IMR-90 (cell line): ENCODE results near the gene IL19.

Source experiments
- BHLHE40 ChIP-seq: fragments of 150-350 bp; IDR thresholded peaks from 2 replicates; pipeline ENCODE4 v1.6.1; 2016; ENCODE audit warnings: mild to moderate bottlenecking, low read depth, low read length
- CEBPB ChIP-seq: IDR thresholded peaks from 2 replicates; pipeline ENCODE4 v1.6.1; 2012; ENCODE audit warnings: low read depth, low read length, improper control_type of control experiment
- CTCF ChIP-seq: conservative IDR thresholded peaks from 2 replicates; pipeline ENCODE4 v1.5.1; 2012; ENCODE audit warnings: mild to moderate bottlenecking, low read depth, low read length, improper control_type of control experiment
- ELK1 ChIP-seq: fragments of 150-350 bp; IDR thresholded peaks from 2 replicates; pipeline ENCODE4 v1.6.1; 2016; ENCODE audit warnings: low read depth, mild to moderate bottlenecking, low read length, moderate library complexity, borderline replicate concordance
- FOS ChIP-seq: fragments of 150-350 bp; IDR thresholded peaks from 2 replicates; pipeline ENCODE4 v1.6.1; 2016; ENCODE audit warnings: low read depth, low read length
- MAFK ChIP-seq: IDR thresholded peaks from 2 replicates; pipeline ENCODE4 v1.6.1; 2012; ENCODE audit warnings: low read depth, low read length, improper control_type of control experiment
- NFE2L2 ChIP-seq: fragments of 150-350 bp; IDR thresholded peaks from 2 replicates; pipeline ENCODE4 v1.6.1; 2016; ENCODE audit warnings: low read depth, mild to moderate bottlenecking, low read length
- POLR2A ChIP-seq: IDR thresholded peaks from 2 replicates; pipeline ENCODE4 v1.6.1; 2012; ENCODE audit warnings: mild to moderate bottlenecking, low read depth, low read length
- RAD21 ChIP-seq: IDR thresholded peaks from 2 replicates; pipeline ENCODE4 v1.6.1; 2012; ENCODE audit warnings: low read length, improper control_type of control experiment
- RCOR1 ChIP-seq: IDR thresholded peaks from 2 replicates; pipeline ENCODE4 v1.6.1; 2012; ENCODE audit warnings: mild to moderate bottlenecking, low read length, improper control_type of control experiment; ENCODE audit not compliant: insufficient replicate concordance
- RFX5 ChIP-seq: IDR thresholded peaks from 2 replicates; pipeline ENCODE4 v1.8.0; 2012; ENCODE audit warnings: low read depth, mild to moderate bottlenecking, low read length, moderate library complexity
- SMC3 ChIP-seq: fragments of 150-350 bp; IDR thresholded peaks from 2 replicates; pipeline ENCODE4 v1.6.1; 2016; ENCODE audit warnings: low read depth, mild to moderate bottlenecking, antibody characterized with exemption, low read length, moderate library complexity
- USF2 ChIP-seq: fragments of 150-350 bp; IDR thresholded peaks from 2 replicates; pipeline ENCODE4 v1.6.1; 2017; ENCODE audit warnings: mild to moderate bottlenecking, antibody characterized with exemption, low read length, low read depth

GRCh38 chr1:206834711-206835110, 64.1 kb downstream of the IL19 start:
- no peak for TF ChIP-seq NFE2L2
- TF ChIP-seq POLR2A: no peak
- no peak for TF ChIP-seq RFX5
- no peak for TF ChIP-seq CTCF
- TF ChIP-seq CEBPB: no peak
- no peak for TF ChIP-seq MAFK
- no peak for TF ChIP-seq RAD21
- no peak for TF ChIP-seq FOS
- no peak for TF ChIP-seq SMC3
- no peak for TF ChIP-seq USF2
- no peak for TF ChIP-seq BHLHE40
- TF ChIP-seq RCOR1: no peak
- no peak for TF ChIP-seq ELK1
